ENCODE measurements around the gene RAB11FIP4.

DNA sequence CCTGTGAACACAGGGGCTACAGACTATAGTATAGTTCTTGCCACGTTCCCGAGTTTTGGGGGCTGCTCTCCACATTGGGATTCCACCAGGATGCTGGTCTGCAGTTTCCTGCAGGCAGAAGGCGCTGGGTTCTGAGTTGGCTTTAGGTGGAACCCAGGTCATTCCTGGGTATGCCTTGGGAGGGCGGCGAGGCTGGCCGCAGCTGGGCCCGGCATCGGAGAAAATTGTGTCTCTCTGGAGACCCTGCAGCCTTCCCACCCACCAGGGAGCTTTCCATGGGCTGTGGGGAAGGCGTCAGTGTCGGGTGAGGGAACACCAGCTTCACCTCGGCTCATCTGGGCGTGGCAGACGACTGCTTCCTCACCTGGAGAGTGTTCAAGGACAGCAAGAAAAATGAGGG, 183.6 kb downstream of the RAB11FIP4 start:
- TF ChIP-seq, protein P1, sequence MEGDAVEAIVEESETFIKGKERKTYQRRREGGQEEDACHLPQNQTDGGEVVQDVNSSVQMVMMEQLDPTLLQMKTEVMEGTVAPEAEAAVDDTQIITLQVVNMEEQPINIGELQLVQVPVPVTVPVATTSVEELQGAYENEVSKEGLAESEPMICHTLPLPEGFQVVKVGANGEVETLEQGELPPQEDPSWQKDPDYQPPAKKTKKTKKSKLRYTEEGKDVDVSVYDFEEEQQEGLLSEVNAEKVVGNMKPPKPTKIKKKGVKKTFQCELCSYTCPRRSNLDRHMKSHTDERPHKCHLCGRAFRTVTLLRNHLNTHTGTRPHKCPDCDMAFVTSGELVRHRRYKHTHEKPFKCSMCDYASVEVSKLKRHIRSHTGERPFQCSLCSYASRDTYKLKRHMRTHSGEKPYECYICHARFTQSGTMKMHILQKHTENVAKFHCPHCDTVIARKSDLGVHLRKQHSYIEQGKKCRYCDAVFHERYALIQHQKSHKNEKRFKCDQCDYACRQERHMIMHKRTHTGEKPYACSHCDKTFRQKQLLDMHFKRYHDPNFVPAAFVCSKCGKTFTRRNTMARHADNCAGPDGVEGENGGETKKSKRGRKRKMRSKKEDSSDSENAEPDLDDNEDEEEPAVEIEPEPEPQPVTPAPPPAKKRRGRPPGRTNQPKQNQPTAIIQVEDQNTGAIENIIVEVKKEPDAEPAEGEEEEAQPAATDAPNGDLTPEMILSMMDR (IDR thresholded peaks at IDR 0.05) = no peak
- no peak for TF ChIP-seq POLR2A (IDR thresholded peaks at IDR 0.05)
- no peak for TF ChIP-seq POLR2AphosphoS5 (IDR thresholded peaks at IDR 0.05)
- TF ChIP-seq EP300 (IDR thresholded peaks at IDR 0.05) = no peak

All from suprapubic skin (tissue), 4 donors.